Activated effector memory CD4-positive, alpha-beta T cell treated with Interleukin-2 at 50 U/mL for 16 hours (primary cell): ENCODE measurements around the gene CLIC5.

Experiments
- DNase-seq: peaks from one replicate; pipeline ENCODE4 v3.0.0-alpha.2; 2020

CLIC5 gene

GRCh38 chr6:45990162-45990561, 25.5 kb downstream of the CLIC5 start:
- DNase-seq: no peak

- no peak for DNase-seq
These were observed 27.0 kb downstream of the CLIC5 start for GRCh38 chr6:45988635-45989034.

- no peak for DNase-seq
These were observed 27.8 kb downstream of the CLIC5 start for GRCh38 chr6:45987856-45988255.

GRCh38 chr6:45986746-45987274, 28.9 kb downstream of the CLIC5 start:
- no peak for DNase-seq

- DNase-seq: no peak
These were observed 30.8 kb downstream of the CLIC5 start for GRCh38 chr6:45984788-45985425.

GRCh38 chr6:45984347-45984746, 31.3 kb downstream of the CLIC5 start:
- no peak for DNase-seq

- no peak for DNase-seq
These were observed 32.6 kb downstream of the CLIC5 start for GRCh38 chr6:45983062-45983461.

GRCh38 chr6:45982280-45983036, 33.2 kb downstream of the CLIC5 start:
- no peak for DNase-seq

GRCh38 chr6:45981046-45981445, 34.6 kb downstream of the CLIC5 start:
- no peak for DNase-seq

GRCh38 chr6:45979311-45979710, 36.3 kb downstream of the CLIC5 start:
- no peak for DNase-seq

GRCh38 chr6:45974596-45974995, 41.1 kb downstream of the CLIC5 start:
- no peak for DNase-seq

GRCh38 chr6:45972795-45973503, 42.7 kb downstream of the CLIC5 start:
- no peak for DNase-seq

- no peak for DNase-seq
These were observed 44.4 kb downstream of the CLIC5 start for GRCh38 chr6:45971287-45971686.

- DNase-seq: no peak
These were observed 45.3 kb downstream of the CLIC5 start for GRCh38 chr6:45970326-45970725.

GRCh38 chr6:45969883-45970282, 45.8 kb downstream of the CLIC5 start:
- DNase-seq: no peak

- DNase-seq: no peak
These were observed 46.6 kb downstream of the CLIC5 start for GRCh38 chr6:45969026-45969425.

- DNase-seq: no peak
These were observed 48.3 kb downstream of the CLIC5 start for GRCh38 chr6:45967363-45967762.

- no peak for DNase-seq
These were observed 48.9 kb downstream of the CLIC5 start for GRCh38 chr6:45966797-45967196.

- no peak for DNase-seq
These were observed 49.3 kb downstream of the CLIC5 start for GRCh38 chr6:45966340-45966739.

GRCh38 chr6:45965792-45966191, 49.9 kb downstream of the CLIC5 start:
- DNase-seq: no peak

GRCh38 chr6:45965007-45965406, 50.7 kb downstream of the CLIC5 start:
- no peak for DNase-seq

GRCh38 chr6:45964300-45964699, 51.4 kb downstream of the CLIC5 start:
- DNase-seq: no peak

GRCh38 chr6:45963896-45964295, 51.8 kb downstream of the CLIC5 start:
- no peak for DNase-seq

GRCh38 chr6:45961125-45961524, 54.5 kb downstream of the CLIC5 start:
- no peak for DNase-seq
